Astrocyte (in vitro differentiated cells and primary cell): Measurements from ENCODE around the gene TGOLN2. TPM values are rescaled to one million over a fixed set of nuclear protein-coding genes. Genes with fewer than 3 reads are reported as not detected.

ENCODE experiments used
- DNase-seq: peaks from one replicate; pipeline ENCODE4 v3.0.0-alpha.2; 2010; ENCODE audit warnings: low read depth
- FAIRE-seq: peaks from 2 replicates; lab custom pipeline; 2011; peaks lifted over from hg19 to GRCh38; lab: Jason Lieb, UNC
- H2AFZ ChIP-seq: 2 replicates; pipeline ENCODE4 v1.6.0; 2012; ENCODE audit warnings: low read depth, low read length, inconsistent platforms
- H3K27ac ChIP-seq: 2 replicates; pipeline ENCODE4 v1.5.1; 2011; ENCODE audit warnings: low read depth, low read length, inconsistent platforms
- H3K27me3 ChIP-seq: 2 replicates; pipeline ENCODE4 v1.6.0; 2011; ENCODE audit warnings: low read length, inconsistent platforms; ENCODE audit not compliant: insufficient read depth
- H3K36me3 ChIP-seq: 2 replicates; pipeline ENCODE4 v1.5.1; 2011; ENCODE audit warnings: low read length, inconsistent platforms; ENCODE audit not compliant: insufficient read depth
- H3K4me1 ChIP-seq: 2 replicates; pipeline ENCODE4 v1.5.1; 2011; ENCODE audit warnings: low read length, inconsistent platforms; ENCODE audit not compliant: insufficient read depth
- H3K4me2 ChIP-seq: 2 replicates; pipeline ENCODE4 v1.6.0; 2012; ENCODE audit warnings: low read length, inconsistent platforms
- H3K4me3 ChIP-seq: 2 replicates; pipeline ENCODE4 v1.5.1; 2011; ENCODE audit warnings: low read depth, mild to moderate bottlenecking, low read length, inconsistent platforms; ENCODE audit not compliant: insufficient read depth
- H3K79me2 ChIP-seq: 2 replicates; pipeline ENCODE4 v1.6.0; 2012; ENCODE audit warnings: mild to moderate bottlenecking, low read length, inconsistent platforms; ENCODE audit not compliant: insufficient read depth
- H3K9ac ChIP-seq: 2 replicates; pipeline ENCODE4 v1.6.0; 2012; ENCODE audit warnings: mild to moderate bottlenecking, low read length, inconsistent platforms
- H3K9me3 ChIP-seq: 2 replicates; pipeline ENCODE4 v1.5.1; 2012; ENCODE audit warnings: low read depth, mild to moderate bottlenecking, low read length, inconsistent platforms; ENCODE audit not compliant: insufficient read depth
- H4K20me1 ChIP-seq: 2 replicates; pipeline ENCODE4 v1.6.0; 2012; ENCODE audit warnings: low read length, inconsistent platforms; ENCODE audit not compliant: insufficient read depth
- H3K27ac Mint-ChIP-seq: one replicate; pipeline ENCODE4 v1.8.0; 2021; ENCODE audit warnings: mild to moderate bottlenecking, mixed read lengths; ENCODE audit not compliant: unreplicated experiment
- H3K27me3 Mint-ChIP-seq: one replicate; pipeline ENCODE4 v1.8.0; 2021; ENCODE audit warnings: low read depth, mixed read lengths; ENCODE audit not compliant: unreplicated experiment
- H3K36me3 Mint-ChIP-seq: one replicate; pipeline ENCODE4 v1.8.0; 2021; ENCODE audit warnings: low read depth, mixed read lengths; ENCODE audit not compliant: unreplicated experiment
- H3K4me1 Mint-ChIP-seq: one replicate; pipeline ENCODE4 v1.8.0; 2021; ENCODE audit warnings: low read depth, mixed read lengths; ENCODE audit not compliant: unreplicated experiment
- H3K4me3 Mint-ChIP-seq: one replicate; pipeline ENCODE4 v1.8.0; 2021; ENCODE audit warnings: mild to moderate bottlenecking, moderate library complexity, mixed read lengths; ENCODE audit not compliant: unreplicated experiment
- H3K9me3 Mint-ChIP-seq: one replicate; pipeline ENCODE4 v1.8.0; 2021; ENCODE audit warnings: mild to moderate bottlenecking, mixed read lengths; ENCODE audit not compliant: unreplicated experiment
- CTCF ChIP-seq: IDR thresholded peaks from 2 replicates; pipeline ENCODE4 v1.5.1; 2011; ENCODE audit warnings: low read depth, mild to moderate bottlenecking, inconsistent platforms, low read length, moderate library complexity; ENCODE audit not compliant: insufficient read depth
- EZH2 ChIP-seq: IDR thresholded peaks from 2 replicates; pipeline ENCODE4 v1.6.1; 2012; ENCODE audit warnings: mild to moderate bottlenecking, low read length, inconsistent platforms; ENCODE audit not compliant: insufficient read depth
- total RNA-seq: library from RNA; stranded (reverse); gene quantifications from 2 replicates; pipeline ENCODE4 v1.2.1, GENCODE V29; 2021

TGOLN2 gene
- total RNA-seq, 1 donor from 2014 or later: 86.7 TPM

- Histone ChIP-seq H3K27ac (no peak overlapping the region), H3K79me2 (no peaks in the 10 kb centered on the region), H3K9me3 (no peaks in the 10 kb centered on the region), H3K4me2 (no peak overlapping the region), H2AFZ (no peak overlapping the region), H4K20me1 (no peaks in the 10 kb centered on the region), H3K9ac (no peak overlapping the region), H3K4me3 (no peak overlapping the region), H3K27me3 (peaks cover 4% of the 10 kb centered on the region), H3K36me3 (peaks cover 7% of the 10 kb centered on the region), H3K4me1 (peaks cover 3% of the 10 kb centered on the region)
- TF ChIP-seq EZH2 (no peak), CTCF (no peak)
- Mint-ChIP-seq H3K9me3 (no peaks in the 10 kb centered on the region), H3K27me3 (no peaks in the 10 kb centered on the region), H3K4me1 (peaks cover 5% of the 10 kb centered on the region), H3K27ac (no peak overlapping the region), H3K36me3 (peaks cover 17% of the 10 kb centered on the region), H3K4me3 (no peak overlapping the region)
- DNase-seq: no peak
- no peak for FAIRE-seq
Measured at GRCh38 chr2:85342156-85342555, 14.4 kb upstream of the TGOLN2 start.

DNA sequence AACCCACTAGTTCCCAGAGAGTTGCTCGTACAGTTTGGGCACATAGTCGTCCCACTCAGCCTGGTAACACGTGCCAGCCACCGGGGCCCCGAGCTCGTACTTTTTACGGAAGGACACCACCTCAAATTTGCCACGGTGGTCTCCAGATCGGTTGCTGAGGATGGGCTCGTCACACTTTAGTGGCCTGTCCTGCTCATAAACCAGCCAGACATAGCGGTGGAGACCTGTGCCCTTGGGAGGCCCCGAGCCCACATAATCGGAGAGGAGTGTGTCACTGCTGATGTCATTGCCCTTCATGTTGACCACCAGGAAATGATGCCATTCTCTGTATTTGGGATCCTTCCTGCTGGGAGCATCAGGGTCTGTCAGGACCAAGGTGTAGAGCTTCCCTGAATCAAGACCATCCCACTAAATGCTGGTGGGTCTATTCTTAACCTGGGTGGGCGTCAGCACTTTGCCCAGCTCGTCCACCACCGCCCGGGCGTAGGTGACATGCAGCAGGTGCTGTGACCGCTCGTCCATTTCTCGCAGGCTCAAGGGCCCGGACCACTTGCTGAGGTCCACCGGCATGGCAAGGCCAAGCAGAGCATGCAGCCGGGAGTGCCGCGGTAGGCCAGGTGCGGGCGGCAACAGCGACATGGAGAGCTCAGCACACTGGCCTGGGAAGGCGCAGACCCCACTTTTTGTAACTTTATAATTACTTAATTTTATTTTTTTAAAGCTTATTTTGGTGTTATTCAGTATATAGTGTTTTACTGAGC is 13.7 kb upstream of the TGOLN2 start:
- Histone ChIP-seq H2AFZ (no peak overlapping the region), H3K4me3 (no peak overlapping the region), H3K9ac (no peak overlapping the region), H3K36me3 (peaks cover 2% of the 10 kb centered on the region), H3K79me2 (no peaks in the 10 kb centered on the region), H3K27me3 (peaks cover 4% of the 10 kb centered on the region), H3K9me3 (no peaks in the 10 kb centered on the region), H3K27ac (no peak overlapping the region), H4K20me1 (no peaks in the 10 kb centered on the region), H3K4me2 (no peak overlapping the region), H3K4me1 (peaks cover 3% of the 10 kb centered on the region)
- Mint-ChIP-seq H3K27me3 (no peaks in the 10 kb centered on the region), H3K4me3 (no peak overlapping the region), H3K36me3 (peaks cover 17% of the 10 kb centered on the region), H3K27ac (no peak overlapping the region), H3K9me3 (no peaks in the 10 kb centered on the region), H3K4me1 (peaks cover 5% of the 10 kb centered on the region)
- TF ChIP-seq CTCF: no peak
- TF ChIP-seq EZH2: no peak
- FAIRE-seq: no peak
- DNase-seq: no peak
